NB4 (cell line): Measurements from ENCODE around the gene SPARCL1.

Experiments
- DNase-seq: peaks from one replicate; pipeline ENCODE4 v3.0.0; 2010; ENCODE audit warnings: low read depth
- H3K4me3 ChIP-seq: one replicate; pipeline ENCODE4 v1.5.1; 2011; ENCODE audit warnings: mild to moderate bottlenecking, low read depth, low read length, moderate library complexity
- CTCF ChIP-seq: IDR thresholded peaks from one replicate; pipeline ENCODE4 v1.5.1; 2012; ENCODE audit warnings: low read depth, low read length
- MAX ChIP-seq: IDR thresholded peaks from 2 replicates; pipeline ENCODE4 v1.6.1; 2011; ENCODE audit warnings: low read depth, low read length
- MYC ChIP-seq: IDR thresholded peaks from 2 replicates; pipeline ENCODE4 v1.6.1; 2011; ENCODE audit warnings: low read depth, low read length
- POLR2A ChIP-seq: IDR thresholded peaks from 2 replicates; pipeline ENCODE4 v1.6.1; 2011; ENCODE audit warnings: mild to moderate bottlenecking; ENCODE audit not compliant: insufficient read length; ENCODE audit errors: extremely low read depth

The SPARCL1 gene

GRCh38 chr4:87506974-87507701 lies 22.0 kb downstream of the SPARCL1 start:
- TF ChIP-seq POLR2A (no peak), MYC (no peak), CTCF (no peak), MAX (no peak)
- H3K4me3 ChIP-seq: no peak overlapping the region
- no peak for DNase-seq

GRCh38 chr4:87505862-87506261 lies 23.3 kb downstream of the SPARCL1 start:
- TF ChIP-seq CTCF: peak; percentile 34
- TF ChIP-seq MAX: no peak
- no peak for TF ChIP-seq MYC
- no peak overlapping the region for H3K4me3 ChIP-seq
- peak; percentile 23 for DNase-seq

GRCh38 chr4:87502580-87503238 lies 26.5 kb downstream of the SPARCL1 start:
- DNase-seq: no peak
- no peak overlapping the region for H3K4me3 ChIP-seq
- TF ChIP-seq POLR2A (no peak), CTCF (no peak), MAX (no peak), MYC (no peak)

- DNase-seq: no peak
- TF ChIP-seq MYC: no peak
- no peak for TF ChIP-seq MAX
- TF ChIP-seq CTCF: no peak
- TF ChIP-seq POLR2A: no peak
- H3K4me3 ChIP-seq: no peak overlapping the region
These were observed 29.1 kb downstream of the SPARCL1 start for GRCh38 chr4:87500092-87500462.

GRCh38 chr4:87499403-87500091 lies 29.6 kb downstream of the SPARCL1 start:
- no peak for TF ChIP-seq CTCF
- no peak for TF ChIP-seq POLR2A
- TF ChIP-seq MAX: no peak
- no peak for TF ChIP-seq MYC
- DNase-seq: no peak
- H3K4me3 ChIP-seq: no peak overlapping the region
